ENCODE data around the gene NOVA1.

NOVA1 gene

DNA sequence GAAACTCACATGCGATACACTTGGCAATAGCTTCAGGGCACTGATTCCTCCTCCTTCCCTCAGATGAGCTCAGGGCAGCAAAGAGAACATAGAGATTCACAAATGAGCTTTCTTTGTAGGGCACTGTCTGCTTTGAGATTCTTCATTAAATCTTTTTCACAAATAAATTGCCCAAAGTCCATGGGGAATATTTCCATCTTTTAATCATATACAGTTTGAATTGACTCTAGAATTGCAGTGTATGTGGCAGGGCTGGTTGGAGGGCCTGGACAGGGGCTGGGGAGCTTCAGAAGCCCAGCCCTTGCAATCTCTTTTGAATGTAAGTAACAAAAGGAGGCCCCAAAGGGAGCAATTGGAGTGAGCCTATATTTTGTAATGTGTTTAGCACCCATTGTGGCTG, 197.5 kb downstream of the NOVA1 start:
- Mint-ChIP-seq H3K4me3 (no peak overlapping the region), H3K27me3 (no peaks in the 10 kb centered on the region), H3K4me1 (no peaks in the 10 kb centered on the region), H3K9me3 (peaks cover 4% of the 10 kb centered on the region in 2 donors), H3K36me3 (no peaks in the 10 kb centered on the region), H3K27ac (no peak overlapping the region)
- DNase-seq: no peak
- no peak for ATAC-seq (replicated peaks)

DNA sequence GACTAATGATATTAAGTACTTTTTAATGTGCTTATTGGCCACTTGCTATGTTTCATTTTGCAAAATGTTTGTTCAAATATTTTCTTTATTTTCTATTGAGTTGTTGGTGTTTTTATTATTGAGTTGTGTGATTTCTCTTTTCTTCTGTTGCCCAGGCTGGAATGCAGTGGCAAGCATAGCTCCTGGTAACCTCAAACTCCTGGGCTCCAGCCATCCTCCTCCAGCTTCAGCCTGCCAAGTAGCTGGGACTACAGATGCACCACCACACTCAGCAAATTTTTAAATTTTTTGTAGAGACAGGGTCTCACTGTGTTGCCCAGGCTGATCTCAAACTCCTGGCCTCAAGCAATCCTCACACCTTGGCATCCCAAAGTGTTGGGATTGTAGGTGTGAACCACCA, 199.2 kb downstream of the NOVA1 start:
- Mint-ChIP-seq H3K36me3 (no peaks in the 10 kb centered on the region), H3K27me3 (no peaks in the 10 kb centered on the region), H3K9me3 (peaks cover 0 to 2% of the 10 kb centered on the region in 2 donors), H3K4me1 (no peaks in the 10 kb centered on the region), H3K27ac (no peak overlapping the region), H3K4me3 (no peak overlapping the region)
- DNase-seq (no peak), ATAC-seq (replicated peaks) (no peak)

All from stimulated activated naive B cell treated with anti-CD40 and anti-IgM and Interleukin-4, amounts not matched to agents 10 μg/mL and 1 μg/mL and 100 μg/mL, for 72 hours (primary cell).